IPS-18a (cell line): ENCODE results near the gene MEPCE.

Experiments used
- H3K27ac ChIP-seq: one replicate; pipeline ENCODE4 v1.5.1; 2013; ENCODE audit warnings: low read length
- H3K27me3 ChIP-seq: one replicate; pipeline ENCODE4 v1.6.1; 2013; ENCODE audit warnings: mild to moderate bottlenecking, low read length; ENCODE audit not compliant: control insufficient read depth, insufficient read depth
- H3K36me3 ChIP-seq: one replicate; pipeline ENCODE4 v1.6.1; 2013; ENCODE audit warnings: low read depth, low read length; ENCODE audit not compliant: control insufficient read depth
- H3K4me1 ChIP-seq: one replicate; pipeline ENCODE4 v1.6.1; 2013; ENCODE audit warnings: low read depth, low read length; ENCODE audit not compliant: control insufficient read depth
- H3K4me3 ChIP-seq: one replicate; pipeline ENCODE4 v1.5.1; 2013; ENCODE audit warnings: low read length
- H3K9ac ChIP-seq: one replicate; pipeline ENCODE4 v1.6.1; 2013; ENCODE audit warnings: mild to moderate bottlenecking, low read length, moderate library complexity
- H3K9me3 ChIP-seq: one replicate; pipeline ENCODE4 v1.6.1; 2013; ENCODE audit warnings: low read depth, low read length; ENCODE audit not compliant: control insufficient read depth

MEPCE gene

DNA sequence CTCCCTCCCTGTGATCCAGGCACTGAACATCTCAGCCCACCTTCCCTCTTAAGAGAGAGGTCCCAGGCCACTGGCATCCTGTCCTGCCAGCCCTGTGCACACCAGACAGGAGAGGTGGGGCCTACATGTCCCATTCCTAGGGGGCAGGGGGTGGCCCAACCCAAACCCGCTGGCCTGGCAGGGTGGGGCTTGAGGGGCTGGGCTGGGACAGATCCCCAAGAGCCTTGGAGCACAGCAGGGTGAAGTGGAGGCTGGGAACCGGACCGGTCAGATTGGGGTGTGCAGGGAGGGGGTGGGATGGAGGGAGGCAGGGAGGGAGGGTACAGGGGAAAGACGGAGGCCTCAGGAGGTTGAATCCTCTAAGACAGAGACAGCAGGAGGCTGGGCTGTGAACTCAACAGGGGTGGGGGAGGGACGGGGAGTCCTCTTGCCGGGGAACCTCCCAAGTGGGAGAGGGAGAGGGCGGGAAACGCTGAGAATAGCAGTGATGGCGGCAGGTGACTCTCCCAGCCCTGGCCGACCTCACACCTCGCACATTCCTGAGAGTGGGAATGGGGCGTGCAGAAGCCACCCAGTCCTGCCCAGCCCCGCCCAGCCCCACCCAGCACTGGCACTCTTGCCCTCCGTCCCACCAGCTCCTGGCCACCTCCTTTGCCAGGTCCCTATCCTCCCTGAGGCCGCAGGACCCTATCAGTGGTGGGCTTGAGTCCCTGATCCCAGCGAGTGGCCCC lies 42.7 kb downstream of the MEPCE start:
- Histone ChIP-seq H3K4me1 (peaks cover 9% of the 10 kb centered on the region), H3K4me3 (no peak overlapping the region), H3K9ac (no peak overlapping the region), H3K27me3 (no peaks in the 10 kb centered on the region), H3K9me3 (no peaks in the 10 kb centered on the region), H3K36me3 (no peaks in the 10 kb centered on the region), H3K27ac (no peak overlapping the region)

DNA sequence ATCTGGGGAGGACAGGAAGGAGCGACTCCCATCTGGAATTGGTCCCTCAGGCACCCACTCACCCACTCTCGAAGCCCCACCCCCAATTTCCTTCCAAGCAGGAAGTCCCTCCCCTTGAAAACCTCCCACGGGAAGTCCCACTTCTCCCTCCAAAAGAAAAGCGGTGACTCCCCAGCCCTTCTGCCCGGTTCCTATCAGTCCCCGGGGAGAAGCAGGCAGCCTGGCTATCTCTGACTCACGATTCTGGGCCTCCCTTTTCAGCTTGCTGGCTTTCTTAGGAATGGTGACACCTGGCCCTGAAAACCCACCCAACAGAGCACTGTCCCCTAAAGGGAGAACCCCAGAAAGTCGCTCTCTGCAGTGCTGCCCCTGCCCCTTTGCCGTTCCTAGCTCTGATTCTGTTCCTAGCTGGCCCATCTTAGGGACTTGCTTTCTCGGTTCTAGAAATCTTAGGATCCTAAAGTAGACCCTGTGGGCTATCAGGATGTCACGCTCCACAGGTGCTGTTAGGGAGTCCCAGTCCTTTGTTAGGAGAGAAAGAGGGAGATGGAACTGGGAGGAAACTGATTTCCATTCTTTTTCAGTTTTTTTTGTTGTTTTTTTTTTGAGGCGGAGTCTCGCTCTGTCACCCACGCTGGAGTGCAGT lies 43.3 kb downstream of the MEPCE start:
- H3K9me3 ChIP-seq, result no peaks in the 10 kb centered on the region
- peaks cover 9% of the 10 kb centered on the region for H3K4me1 ChIP-seq
- no peaks in the 10 kb centered on the region for H3K27me3 ChIP-seq
- no peak overlapping the region for H3K4me3 ChIP-seq
- no peaks in the 10 kb centered on the region for H3K36me3 ChIP-seq
- H3K9ac ChIP-seq, result no peak overlapping the region
- no peak overlapping the region for H3K27ac ChIP-seq

DNA sequence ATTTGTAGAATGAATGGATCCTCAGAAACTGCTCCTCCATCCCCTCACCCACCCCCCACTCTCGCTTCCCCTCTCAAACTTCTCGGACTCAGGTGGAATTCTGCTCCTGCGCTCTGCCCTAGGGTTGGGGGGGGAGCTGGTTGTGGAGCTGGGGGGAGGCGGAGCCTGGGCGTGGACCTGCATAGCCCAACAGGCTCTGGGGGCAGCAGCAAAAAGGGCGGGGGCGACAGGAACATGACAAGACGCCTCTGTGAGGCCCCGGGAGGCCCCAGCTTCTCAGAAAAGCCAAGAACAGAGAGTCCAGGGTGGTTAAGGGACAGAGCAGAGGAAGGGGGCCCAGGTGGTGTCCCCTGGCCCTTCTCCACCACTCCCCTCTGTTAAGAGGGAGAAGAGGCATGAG lies 45.9 kb downstream of the MEPCE start:
- Histone ChIP-seq H3K27ac (no peak overlapping the region), H3K36me3 (no peaks in the 10 kb centered on the region), H3K4me3 (no peak overlapping the region), H3K9ac (no peak overlapping the region), H3K27me3 (no peaks in the 10 kb centered on the region), H3K9me3 (no peaks in the 10 kb centered on the region), H3K4me1 (peaks cover 9% of the 10 kb centered on the region)

DNA sequence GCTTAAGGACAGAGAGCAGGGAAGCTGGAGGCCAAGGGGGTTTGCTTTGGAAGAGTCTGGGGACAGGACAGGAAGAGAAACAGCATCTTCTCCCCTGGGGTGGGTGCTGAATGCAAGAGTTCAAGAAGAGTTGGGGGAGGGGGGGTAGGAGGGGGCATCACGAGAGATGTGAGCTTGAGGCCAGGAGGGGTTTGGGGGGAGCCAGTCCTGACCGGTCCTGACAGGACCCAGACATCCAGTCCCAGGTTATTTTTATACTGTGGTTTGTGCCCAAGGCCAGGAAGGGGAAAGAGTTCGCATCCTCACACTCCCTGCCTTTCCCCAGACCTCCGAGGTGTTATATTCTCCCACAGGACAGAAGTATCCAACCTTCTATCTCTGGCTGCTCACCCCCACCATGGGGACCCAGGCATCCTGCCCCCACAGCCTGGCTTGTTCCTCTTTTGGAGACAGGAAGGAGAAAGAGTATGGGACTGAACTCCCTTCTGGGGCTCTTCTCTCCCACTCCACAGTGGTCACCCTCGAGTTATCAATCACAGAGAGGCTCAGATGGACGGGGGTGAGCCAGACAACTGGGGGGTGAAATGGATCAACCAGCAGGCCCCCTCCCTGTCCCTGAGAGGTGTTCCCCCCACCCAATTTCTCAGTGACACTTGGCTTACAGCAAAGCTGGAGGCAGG lies 46.6 kb downstream of the MEPCE start:
- no peak overlapping the region for H3K4me3 ChIP-seq

DNA sequence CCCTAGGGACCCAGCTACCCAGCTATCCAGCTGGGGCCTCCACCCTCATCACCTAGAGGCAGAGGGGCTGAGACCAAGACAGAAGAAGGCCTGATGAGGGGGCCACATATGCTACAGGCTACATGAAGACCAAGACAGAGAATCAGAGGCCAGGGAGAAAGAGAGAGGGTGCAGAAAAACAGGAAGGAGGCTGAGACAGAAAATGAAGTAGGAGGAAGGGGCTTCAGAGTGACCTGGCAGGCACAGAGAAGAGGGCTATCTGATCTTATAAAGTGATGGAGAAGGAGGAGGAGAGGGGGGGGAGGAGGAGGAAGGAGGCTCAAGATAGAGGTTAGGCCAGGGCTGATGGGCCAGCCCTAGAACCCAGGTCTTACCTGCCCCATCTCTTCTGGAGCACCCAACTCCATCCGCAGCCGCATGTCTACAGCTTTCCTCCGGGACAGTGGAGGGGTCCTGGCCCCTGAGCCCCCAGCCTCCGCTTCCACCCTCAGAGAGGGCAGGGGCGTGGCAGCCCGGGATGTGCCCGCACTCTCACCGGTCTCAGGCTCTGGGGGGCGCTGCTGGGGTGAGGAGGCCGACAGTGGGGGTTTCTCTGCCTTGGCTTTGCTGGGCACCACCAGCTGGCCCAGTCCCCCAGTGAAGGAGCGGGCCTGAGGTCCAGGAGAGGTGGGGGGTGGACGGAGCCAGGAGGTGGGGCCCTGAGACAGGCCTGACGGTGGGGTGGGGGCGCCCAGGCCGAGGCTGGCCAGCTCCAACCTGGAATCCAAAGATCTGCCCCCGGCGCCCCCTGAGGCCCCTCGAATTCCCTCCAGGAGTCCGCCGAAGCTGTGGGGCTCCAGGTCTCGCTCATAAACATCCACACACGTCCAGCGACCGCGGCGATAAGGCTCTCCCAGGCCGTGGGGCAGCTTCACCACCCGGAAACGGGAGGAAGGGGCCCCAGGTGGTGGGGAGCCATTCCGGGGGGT lies 47.6 kb downstream of the MEPCE start:
- Histone ChIP-seq H3K4me3 (no peak overlapping the region), H3K9me3 (no peaks in the 10 kb centered on the region), H3K27ac (no peak overlapping the region), H3K27me3 (no peaks in the 10 kb centered on the region), H3K4me1 (peaks cover 9% of the 10 kb centered on the region), H3K9ac (no peak overlapping the region), H3K36me3 (no peaks in the 10 kb centered on the region)

More for the DNA sequence above, 46.6 kb downstream of the MEPCE start:
- no peak overlapping the region for H3K9ac ChIP-seq
- no peaks in the 10 kb centered on the region for H3K9me3 ChIP-seq
- no peak overlapping the region for H3K27ac ChIP-seq
- H3K27me3 ChIP-seq, result no peaks in the 10 kb centered on the region
- H3K36me3 ChIP-seq, result no peaks in the 10 kb centered on the region
- H3K4me1 ChIP-seq, result peaks cover 9% of the 10 kb centered on the region

DNA sequence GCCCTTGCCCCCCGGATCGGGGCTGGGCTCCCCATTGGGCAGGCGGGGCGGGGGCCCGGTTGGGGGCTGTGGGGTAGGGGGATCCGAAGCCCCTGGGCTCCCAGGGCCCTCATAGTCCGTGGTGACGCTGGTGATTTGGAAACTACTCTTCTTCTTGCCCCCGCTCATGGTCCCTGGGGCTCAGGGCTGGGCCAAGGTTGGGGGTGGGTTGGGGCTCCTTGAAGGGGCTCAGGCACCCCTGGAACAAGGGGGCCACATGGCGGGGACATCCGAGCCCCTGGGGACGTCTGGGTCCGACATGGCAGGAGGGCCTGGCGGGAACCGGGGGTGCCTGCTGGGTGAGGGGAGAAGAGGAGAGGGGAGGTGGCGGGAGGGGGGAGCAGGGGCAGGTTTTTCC lies 48.2 kb downstream of the MEPCE start:
- H3K9me3 ChIP-seq, result no peaks in the 10 kb centered on the region
- no peaks in the 10 kb centered on the region for H3K27me3 ChIP-seq
- H3K4me1 ChIP-seq, result peaks cover 7% of the 10 kb centered on the region
- no peak overlapping the region for H3K27ac ChIP-seq
- peak overlapping the region; percentile 71 for H3K4me3 ChIP-seq
- H3K36me3 ChIP-seq, result no peaks in the 10 kb centered on the region
- no peak overlapping the region for H3K9ac ChIP-seq

DNA sequence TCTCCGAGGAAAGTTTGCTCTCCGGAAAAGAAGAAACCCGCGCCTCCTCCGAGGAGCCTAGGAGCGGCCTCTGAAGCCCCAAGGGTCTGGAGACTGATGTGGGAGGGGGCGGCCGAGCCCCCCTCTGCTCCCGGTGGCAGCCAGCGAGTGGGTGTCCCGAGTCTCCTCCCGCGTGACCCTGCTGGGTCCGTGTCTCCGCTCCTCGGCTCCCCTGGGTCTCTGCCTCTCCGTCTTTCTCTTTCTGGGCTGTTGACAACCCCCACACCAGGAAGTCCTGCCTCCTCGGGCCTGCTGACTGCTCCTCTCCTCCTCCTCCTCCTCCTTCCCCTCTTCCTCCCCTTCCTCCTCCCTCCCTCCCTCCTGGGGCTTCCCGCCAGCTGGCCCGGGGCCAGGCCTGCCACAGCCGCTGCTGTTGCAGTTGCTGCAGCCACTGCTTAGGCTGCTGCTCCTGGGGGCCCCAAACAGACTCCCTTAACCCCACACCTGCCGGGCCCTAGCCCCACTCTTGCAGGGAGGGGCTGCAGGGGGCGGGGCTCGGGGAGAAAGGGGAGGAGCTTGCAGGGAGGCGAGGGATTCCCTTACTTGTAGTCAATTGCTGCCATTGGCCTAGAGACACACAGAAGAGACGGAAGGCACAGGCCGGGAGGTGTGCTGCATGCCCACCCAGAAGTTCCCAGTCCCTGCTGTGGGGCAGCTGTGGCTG lies 49.5 kb downstream of the MEPCE start, which contains the start of gene TSC22D4:
Gene TSC22D4 (minus strand): TSS at position 257 of the 703 bp plus-strand sequence. CDS start 1,176 bp downstream, outside the sequence.
- peak within 1 kb of the TSS; percentile 53 for H3K9ac ChIP-seq
- no peaks in the 10 kb centered on the region for H3K36me3 ChIP-seq
- peak within 1 kb of the TSS; percentile 71 for H3K4me3 ChIP-seq
- H3K4me1 ChIP-seq, result peaks cover 6% of the 10 kb centered on the region
- H3K9me3 ChIP-seq, result no peaks in the 10 kb centered on the region
- H3K27me3 ChIP-seq, result no peaks in the 10 kb centered on the region
- no peak within 1 kb of the TSS for H3K27ac ChIP-seq

DNA sequence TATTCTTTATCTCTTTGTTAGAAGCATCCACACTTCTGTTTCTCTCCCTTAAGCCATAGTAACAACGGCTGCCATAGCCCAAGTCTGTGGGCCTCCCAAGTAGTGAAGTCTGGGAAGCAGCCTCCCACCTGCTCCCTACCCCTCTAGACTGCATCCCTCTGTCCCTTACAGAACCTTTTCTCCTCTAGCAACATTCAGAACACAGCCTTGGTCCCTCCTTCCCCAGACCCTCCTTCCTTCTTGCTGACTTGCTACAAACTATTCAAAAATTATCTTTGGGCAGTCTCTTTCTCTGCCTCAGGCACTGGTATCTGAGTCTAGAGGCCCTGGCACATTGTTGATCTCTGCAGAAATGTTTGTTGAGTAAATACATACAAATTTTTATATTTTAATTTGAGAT lies 51.8 kb downstream of the MEPCE start:
- H3K36me3 ChIP-seq, result no peaks in the 10 kb centered on the region
- no peaks in the 10 kb centered on the region for H3K9me3 ChIP-seq
- H3K9ac ChIP-seq, result no peak overlapping the region
- H3K4me1 ChIP-seq, result peaks cover 11% of the 10 kb centered on the region
- no peak overlapping the region for H3K4me3 ChIP-seq
- no peaks in the 10 kb centered on the region for H3K27me3 ChIP-seq
- H3K27ac ChIP-seq, result no peak overlapping the region

DNA sequence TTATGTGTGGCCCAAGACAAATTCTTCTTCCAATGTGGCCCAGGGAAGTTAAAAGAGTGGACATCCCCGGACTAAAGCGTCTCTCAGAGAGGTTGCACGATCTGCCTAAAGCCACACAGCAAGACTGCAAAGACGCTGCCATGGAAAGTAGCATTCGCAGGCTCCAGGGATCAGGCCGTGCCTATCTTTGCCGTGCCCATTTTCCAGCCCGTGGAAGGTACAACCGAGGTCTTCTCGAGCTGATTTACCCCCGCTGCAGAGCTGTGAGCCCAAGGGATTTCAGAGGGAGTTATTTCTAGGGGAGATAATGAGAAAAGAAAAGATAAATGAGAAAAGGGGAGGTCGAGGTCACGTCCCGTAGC lies 53.1 kb downstream of the MEPCE start:
- H3K9me3 ChIP-seq, result no peaks in the 10 kb centered on the region
- H3K9ac ChIP-seq, result no peak overlapping the region
- H3K4me1 ChIP-seq, result peaks cover 14% of the 10 kb centered on the region
- no peaks in the 10 kb centered on the region for H3K36me3 ChIP-seq
- peak overlapping the region; percentile 78 for H3K4me3 ChIP-seq
- H3K27ac ChIP-seq, result no peak overlapping the region
- H3K27me3 ChIP-seq, result no peaks in the 10 kb centered on the region

DNA sequence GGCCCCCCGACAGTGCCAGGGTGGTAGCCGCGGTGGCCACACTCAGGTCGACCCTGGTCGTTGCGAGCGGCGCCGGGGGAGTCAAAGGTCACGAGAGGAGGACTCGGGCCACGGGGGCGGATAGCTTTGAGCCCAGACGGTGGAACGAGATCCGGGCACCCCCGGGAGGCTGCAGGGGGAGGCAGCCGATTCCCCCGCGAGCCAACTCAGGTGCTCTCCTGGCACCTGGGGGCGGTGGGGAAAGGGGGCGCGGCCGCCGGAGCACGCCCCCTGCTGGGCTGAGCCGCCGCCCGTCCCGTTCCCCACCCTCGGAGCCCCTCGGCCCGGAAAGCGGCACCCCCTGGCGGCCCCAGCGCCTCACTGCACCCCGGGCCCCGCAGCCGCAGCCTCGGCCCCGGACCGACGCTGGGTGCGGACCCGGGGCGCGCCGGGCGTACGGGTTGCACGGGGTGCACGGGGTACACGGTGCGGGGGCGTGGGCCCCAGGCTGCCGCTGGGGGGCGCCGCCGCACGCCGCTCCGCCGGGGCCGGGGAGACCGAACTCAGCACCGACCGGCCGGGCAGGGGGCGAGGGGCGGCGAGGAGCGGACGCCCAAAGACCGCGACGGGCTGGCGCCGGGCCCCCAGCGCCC lies 53.6 kb downstream of the MEPCE start:
- Histone ChIP-seq H3K4me1 (peaks cover 14% of the 10 kb centered on the region), H3K36me3 (no peaks in the 10 kb centered on the region), H3K4me3 (peak overlapping the region; percentile 78), H3K9ac (no peak overlapping the region), H3K27me3 (no peaks in the 10 kb centered on the region), H3K9me3 (no peaks in the 10 kb centered on the region), H3K27ac (no peak overlapping the region)
